B cell (primary cell): Measurements from ENCODE around the gene FMN2.

Experiments
- EZH2 ChIP-seq: IDR thresholded peaks from 2 replicates; pipeline ENCODE4 v1.6.1; 2012; ENCODE audit warnings: borderline replicate concordance, low read depth, mild to moderate bottlenecking, moderate library complexity, low read length; ENCODE audit not compliant: insufficient read depth, poor library complexity, severe bottlenecking
- TF ChIP-seq, protein P1 (sequence below): fragments of 200-600 bp; IDR thresholded peaks from one replicate; pipeline ENCODE4 v1.8.0; 2022; ENCODE audit warnings: antibody characterized with exemption, mild to moderate bottlenecking

DNA sequence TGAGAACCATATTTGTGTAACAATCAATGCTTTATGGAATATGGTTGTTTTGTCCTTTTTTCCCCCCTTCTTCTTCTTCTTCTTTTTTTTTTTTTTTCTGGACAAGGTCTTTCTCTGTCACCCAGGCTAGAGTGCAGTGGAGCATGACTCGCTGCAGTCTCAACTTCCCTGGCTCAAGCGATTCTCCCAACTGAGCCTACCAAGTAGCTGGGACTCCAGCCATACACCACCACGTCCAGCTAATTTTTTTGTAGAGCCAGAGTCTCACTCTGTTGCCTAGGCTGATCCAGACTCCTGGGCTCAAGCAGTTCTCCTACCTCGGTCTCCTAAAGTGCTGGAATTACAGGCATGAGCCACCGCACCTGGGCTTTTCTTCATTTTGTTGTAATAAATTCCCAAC lies 86.7 kb downstream of the FMN2 start:
- TF ChIP-seq, protein P1, sequence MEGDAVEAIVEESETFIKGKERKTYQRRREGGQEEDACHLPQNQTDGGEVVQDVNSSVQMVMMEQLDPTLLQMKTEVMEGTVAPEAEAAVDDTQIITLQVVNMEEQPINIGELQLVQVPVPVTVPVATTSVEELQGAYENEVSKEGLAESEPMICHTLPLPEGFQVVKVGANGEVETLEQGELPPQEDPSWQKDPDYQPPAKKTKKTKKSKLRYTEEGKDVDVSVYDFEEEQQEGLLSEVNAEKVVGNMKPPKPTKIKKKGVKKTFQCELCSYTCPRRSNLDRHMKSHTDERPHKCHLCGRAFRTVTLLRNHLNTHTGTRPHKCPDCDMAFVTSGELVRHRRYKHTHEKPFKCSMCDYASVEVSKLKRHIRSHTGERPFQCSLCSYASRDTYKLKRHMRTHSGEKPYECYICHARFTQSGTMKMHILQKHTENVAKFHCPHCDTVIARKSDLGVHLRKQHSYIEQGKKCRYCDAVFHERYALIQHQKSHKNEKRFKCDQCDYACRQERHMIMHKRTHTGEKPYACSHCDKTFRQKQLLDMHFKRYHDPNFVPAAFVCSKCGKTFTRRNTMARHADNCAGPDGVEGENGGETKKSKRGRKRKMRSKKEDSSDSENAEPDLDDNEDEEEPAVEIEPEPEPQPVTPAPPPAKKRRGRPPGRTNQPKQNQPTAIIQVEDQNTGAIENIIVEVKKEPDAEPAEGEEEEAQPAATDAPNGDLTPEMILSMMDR = no peak
- no peak for TF ChIP-seq EZH2
